Neural cell (in vitro differentiated cells): ENCODE results near the gene MCC. TPM values are rescaled to one million over a fixed set of nuclear protein-coding genes. Genes with fewer than 3 reads are reported as not detected.

ENCODE experiments used
- H2AFZ ChIP-seq: fragments of 200-600, 300-800 bp; sonication (generic), shearing (Covaris generic); 2 replicates; pipeline ENCODE4 v1.6.0; 2014; ENCODE audit warnings: low read depth, mild to moderate bottlenecking, antibody characterized with exemption, low read length, moderate library complexity
- H3F3A ChIP-seq: fragments of 200-600 bp; shearing (Covaris generic); 2 replicates; pipeline ENCODE4 v1.6.1; 2016; ENCODE audit warnings: mild to moderate bottlenecking, moderate library complexity, mixed read lengths, antibody characterized with exemption, low read length; ENCODE audit not compliant: insufficient read depth, poor library complexity, severe bottlenecking
- H3K27ac ChIP-seq: fragments of 200-600, 300-800 bp; sonication (generic), shearing (Covaris generic); 2 replicates; pipeline ENCODE4 v1.5.1; 2014; ENCODE audit warnings: mild to moderate bottlenecking, low read length, moderate library complexity
- H3K27me3 ChIP-seq: fragments of 300-800, 200-600 bp; sonication (generic), shearing (Covaris generic); 2 replicates; pipeline ENCODE4 v1.6.0; 2014; ENCODE audit warnings: mild to moderate bottlenecking, low read depth, low read length, moderate library complexity; ENCODE audit not compliant: insufficient read depth
- H3K36me3 ChIP-seq: fragments of 300-800, 200-600 bp; sonication (generic), shearing (Covaris generic); 2 replicates; pipeline ENCODE4 v1.5.1; 2014; ENCODE audit warnings: mild to moderate bottlenecking, antibody characterized with exemption, low read length, moderate library complexity; ENCODE audit not compliant: insufficient read depth
- H3K4me2 ChIP-seq: fragments of 300-800, 200-600 bp; sonication (generic), shearing (Covaris generic); 2 replicates; pipeline ENCODE4 v1.6.0; 2014; ENCODE audit warnings: mild to moderate bottlenecking, low read length
- H3K4me3 ChIP-seq: fragments of 300-800, 200-600 bp; sonication (generic), shearing (Covaris generic); 2 replicates; pipeline ENCODE4 v1.5.1; 2014; ENCODE audit warnings: mild to moderate bottlenecking, low read length, moderate library complexity
- H3K79me2 ChIP-seq: fragments of 200-600 bp; shearing (Covaris generic); replicated peaks from 2 replicates; pipeline ENCODE4 v1.6.0; 2014; ENCODE audit warnings: mild to moderate bottlenecking, low read length, moderate library complexity; ENCODE audit not compliant: insufficient read depth
- H3K9ac ChIP-seq: fragments of 300-800, 200-600 bp; sonication (generic), shearing (Covaris generic); 2 replicates; pipeline ENCODE4 v1.6.1; 2016; ENCODE audit warnings: mild to moderate bottlenecking, low read length, mixed read lengths
- H3K9me2 ChIP-seq: fragments of 200-600 bp; shearing (Covaris generic); 2 replicates; pipeline ENCODE4 v1.6.1; 2016; ENCODE audit warnings: mild to moderate bottlenecking, low read length, mixed read lengths; ENCODE audit not compliant: insufficient read depth
- H3K9me3 ChIP-seq: fragments of 200-600, 300-800 bp; sonication (generic), shearing (Covaris generic); 2 replicates; pipeline ENCODE4 v1.6.1; 2016; ENCODE audit warnings: mild to moderate bottlenecking, mixed run types, low read length, moderate library complexity, mixed read lengths
- H4K20me1 ChIP-seq: fragments of 200-600 bp; shearing (Covaris generic); 2 replicates; pipeline ENCODE4 v1.6.1; 2016; ENCODE audit warnings: mild to moderate bottlenecking, mixed run types; ENCODE audit not compliant: insufficient read depth
- CTCF ChIP-seq: fragments of 450-650 bp; IDR thresholded peaks from 2 replicates; pipeline ENCODE4 v1.5.1; 2014; ENCODE audit warnings: antibody characterized with exemption, mild to moderate bottlenecking, moderate library complexity; ENCODE audit not compliant: poor library complexity, severe bottlenecking
- EP300 ChIP-seq: fragments of 450-650 bp; conservative IDR thresholded peaks from 2 replicates; pipeline ENCODE4 v1.6.1; 2014; ENCODE audit warnings: antibody characterized with exemption, mild to moderate bottlenecking, moderate library complexity; ENCODE audit not compliant: poor library complexity, severe bottlenecking
- EZH2 ChIP-seq: fragments of 200-600, 300-800 bp; shearing (Covaris generic), sonication (generic); IDR thresholded peaks from 2 replicates; pipeline ENCODE4 v1.6.1; 2014; ENCODE audit warnings: antibody characterized with exemption, low read length, borderline replicate concordance, mild to moderate bottlenecking; ENCODE audit not compliant: insufficient read depth, poor library complexity, severe bottlenecking
- MXI1 ChIP-seq: fragments of 450-650 bp; conservative IDR thresholded peaks from 2 replicates; pipeline ENCODE4 v1.6.1; 2014; ENCODE audit warnings: antibody characterized with exemption, mild to moderate bottlenecking; ENCODE audit not compliant: poor library complexity, severe bottlenecking
- POLR2AphosphoS5 ChIP-seq: IDR thresholded peaks from 2 replicates; pipeline ENCODE4 v1.6.1; 2012
- RAD21 ChIP-seq: fragments of 450-650 bp; conservative IDR thresholded peaks from 2 replicates; pipeline ENCODE4 v1.6.1; 2014; ENCODE audit warnings: antibody characterized with exemption, mild to moderate bottlenecking, moderate library complexity
- REST ChIP-seq: IDR thresholded peaks from 2 replicates; pipeline ENCODE4 v1.6.1; 2012; ENCODE audit warnings: borderline replicate concordance
- SMC3 ChIP-seq: fragments of 450-650 bp; conservative IDR thresholded peaks from 2 replicates; pipeline ENCODE4 v1.6.1; 2014; ENCODE audit warnings: antibody characterized with exemption, mild to moderate bottlenecking, moderate library complexity; ENCODE audit not compliant: poor library complexity
- TAF1 ChIP-seq: IDR thresholded peaks from 2 replicates; pipeline ENCODE4 v1.6.1; 2012; ENCODE audit warnings: low read depth
- polyA plus RNA-seq: library from polyadenylated mRNA; depleted of rRNA; stranded (reverse); fragments of >200 nt; gene quantifications from 2 replicates; pipeline ENCODE4 v1.2.3, GENCODE V29; 2014

Gene MCC
- polyA plus RNA-seq, 1 donor from 2014 or later, result 2.2 TPM

GRCh38 chr5:113205323-113205722 lies 282.9 kb downstream of the MCC start:
- Histone ChIP-seq H3K27ac (no peak overlapping the region), H3K9me2 (no peaks in the 10 kb centered on the region), H3K4me3 (no peak overlapping the region), H2AFZ (no peak overlapping the region), H3K79me2 (no peaks in the 10 kb centered on the region), H3K27me3 (no peaks in the 10 kb centered on the region), H3K4me2 (no peak overlapping the region), H3F3A (no peaks in the 10 kb centered on the region), H3K9ac (no peak overlapping the region), H3K9me3 (no peaks in the 10 kb centered on the region), H4K20me1 (no peaks in the 10 kb centered on the region), H3K36me3 (no peaks in the 10 kb centered on the region)
- TF ChIP-seq POLR2AphosphoS5, result no peak
- TF ChIP-seq RAD21, result no peak
- no peak for TF ChIP-seq SMC3
- no peak for TF ChIP-seq EZH2

- TF ChIP-seq MXI1 (no peak), EZH2 (no peak)
- H3K9ac ChIP-seq, result no peak overlapping the region
- H3K9me2 ChIP-seq, result no peaks in the 10 kb centered on the region
- no peak overlapping the region for H3K4me2 ChIP-seq
- H3F3A ChIP-seq, result no peaks in the 10 kb centered on the region
- no peak overlapping the region for H3K27ac ChIP-seq
- H4K20me1 ChIP-seq, result no peaks in the 10 kb centered on the region
- H2AFZ ChIP-seq, result no peak overlapping the region
- no peak overlapping the region for H3K4me3 ChIP-seq
- no peaks in the 10 kb centered on the region for H3K9me3 ChIP-seq
- H3K36me3 ChIP-seq, result no peaks in the 10 kb centered on the region
- no peaks in the 10 kb centered on the region for H3K27me3 ChIP-seq
- no peaks in the 10 kb centered on the region for H3K79me2 ChIP-seq
Observed at GRCh38 chr5:113204525-113205161, 283.6 kb downstream of the MCC start.

- H3K36me3 ChIP-seq, result no peaks in the 10 kb centered on the region
- H3K9me3 ChIP-seq, result no peaks in the 10 kb centered on the region
- H3K9me2 ChIP-seq, result no peaks in the 10 kb centered on the region
- no peak overlapping the region for H2AFZ ChIP-seq
- no peak overlapping the region for H3K4me3 ChIP-seq
- TF ChIP-seq REST, result no peak
- TF ChIP-seq EP300, result no peak
- TF ChIP-seq CTCF, result no peak
- TF ChIP-seq MXI1, result no peak
- no peak for TF ChIP-seq TAF1
- no peak for TF ChIP-seq POLR2AphosphoS5
- no peak for TF ChIP-seq SMC3
- no peak for TF ChIP-seq RAD21
- no peak for TF ChIP-seq EZH2
- H3K27ac ChIP-seq, result no peak overlapping the region
- H3K9ac ChIP-seq, result no peak overlapping the region
- no peaks in the 10 kb centered on the region for H3K79me2 ChIP-seq
- no peak overlapping the region for H3K4me2 ChIP-seq
- H3K27me3 ChIP-seq, result no peaks in the 10 kb centered on the region
- no peaks in the 10 kb centered on the region for H3F3A ChIP-seq
- no peaks in the 10 kb centered on the region for H4K20me1 ChIP-seq
Observed at GRCh38 chr5:113203916-113204315, 284.3 kb downstream of the MCC start.
